A549 (cell line): ENCODE data around the gene SYP. TPM values are rescaled to one million over a fixed set of nuclear protein-coding genes. Genes with fewer than 3 reads are reported as not detected.

Source experiments
- ATAC-seq, 2 experiments: fragments of 200-7000 bp in 1 of 2; fragments of >200 bp in 1 of 2; cut with Nextera tagmentation in 1 of 2; cut with Tn5 transposase in 1 of 2; 3 replicates each; pipeline versions ENCODE4 v1.8.0 to v1.9.1; 2018 to 2020; ENCODE audit warnings: mild to moderate bottlenecking in 1 of 2, moderate library complexity in 1 of 2
- CTCF ChIA-PET: fragments of 300-600 bp; sonication (Branson Sonifier 250); formaldehyde crosslinking; extraction: SDS; loops from one replicate; lab custom pipeline; 2021; ENCODE audit warnings: antibody characterized with exemption, inconsistent platforms; lab: Yijun Ruan, JAX
- POLR2A ChIA-PET: fragments of 350-600 bp; formaldehyde crosslinking; extraction: SDS; loops from one replicate; lab custom pipeline; 2021; ENCODE audit warnings: antibody characterized with exemption, inconsistent platforms; lab: Yijun Ruan, JAX
- DNase-seq, 2 experiments: peaks; one replicate each; pipeline versions ENCODE4 v3.0.0 to v3.0.0-alpha.2; 2011 to 2016; ENCODE audit warnings: low read depth in 1 of 2, low spot score in 1 of 2
- FAIRE-seq: peaks from 2 replicates; lab custom pipeline; 2011; peaks lifted over from hg19 to GRCh38; lab: Jason Lieb, UNC
- H3K27ac ChIP-seq, 2 experiments: fragments of >200 bp; sonication (Bioruptor Twin); formaldehyde crosslinking; 3 replicates each; pipeline ENCODE4 v1.5.1; 2016 to 2017
- H3K4me1 ChIP-seq: fragments of >200 bp; sonication (Bioruptor Twin); formaldehyde crosslinking; 3 replicates; pipeline ENCODE4 v1.6.1; 2016
- H3K4me2 ChIP-seq: fragments of >200 bp; sonication (Bioruptor Twin); formaldehyde crosslinking; 3 replicates; pipeline ENCODE4 v1.6.1; 2016
- H3K4me3 ChIP-seq: fragments of >200 bp; sonication (Bioruptor Twin); formaldehyde crosslinking; 3 replicates; pipeline ENCODE4 v1.5.1; 2016
- H3K9me3 ChIP-seq: fragments of >200 bp; sonication (Bioruptor Twin); formaldehyde crosslinking; 3 replicates; pipeline ENCODE4 v1.6.1; 2016
- CHD4 ChIP-seq: fragments of 200-600 bp; sonication (generic); IDR thresholded peaks from 2 replicates; pipeline ENCODE4 v1.6.1; 2016; ENCODE audit warnings: antibody characterized with exemption, mild to moderate bottlenecking, borderline replicate concordance
- E2F6 ChIP-seq: IDR thresholded peaks from 2 replicates; pipeline ENCODE4 v1.6.1; 2012; ENCODE audit warnings: low read depth, borderline replicate concordance
- EHMT2 ChIP-seq: fragments of 200-600 bp; sonication (generic); IDR thresholded peaks from 2 replicates; pipeline ENCODE4 v1.6.1; 2016; ENCODE audit warnings: antibody characterized with exemption, low read depth, mild to moderate bottlenecking, moderate library complexity
- ELK1 ChIP-seq: fragments of 150-350 bp; IDR thresholded peaks from 2 replicates; pipeline ENCODE4 v1.6.1; 2014; ENCODE audit warnings: low read depth, mild to moderate bottlenecking, low read length
- FOSB ChIP-seq: fragments of 250-450 bp; sonication (Bioruptor Pico); IDR thresholded peaks from 2 replicates; pipeline ENCODE4 v1.5.0; 2020; ENCODE audit warnings: mild to moderate bottlenecking, moderate library complexity
- GATA3 ChIP-seq: IDR thresholded peaks from 2 replicates; pipeline ENCODE4 v1.6.1; 2012; ENCODE audit warnings: borderline replicate concordance
- HDAC2 ChIP-seq: fragments of 200-600 bp; sonication (generic); IDR thresholded peaks from 2 replicates; pipeline ENCODE4 v1.6.1; 2016
- HEYL ChIP-seq: fragments of 250-450 bp; sonication (Bioruptor Pico); IDR thresholded peaks from 2 replicates; pipeline ENCODE4 v1.8.0; 2021; ENCODE audit warnings: mild to moderate bottlenecking, moderate library complexity
- HMGXB4 ChIP-seq: fragments of 250-450 bp; sonication (Bioruptor Pico); IDR thresholded peaks from 2 replicates; pipeline ENCODE4 v1.5.0; 2021; ENCODE audit warnings: mild to moderate bottlenecking, moderate library complexity, borderline replicate concordance
- HOXA7 ChIP-seq: fragments of 250-450 bp; sonication (Bioruptor Pico); IDR thresholded peaks from 2 replicates; pipeline ENCODE4 v1.5.0; 2020; ENCODE audit warnings: mild to moderate bottlenecking, moderate library complexity
- HOXB5 ChIP-seq: fragments of 250-450 bp; sonication (Bioruptor Pico); IDR thresholded peaks from 2 replicates; pipeline ENCODE4 v1.5.0; 2020; ENCODE audit warnings: mild to moderate bottlenecking, moderate library complexity
- JUN ChIP-seq, 2 experiments: fragments of >200 bp; sonication (Bioruptor Twin); formaldehyde crosslinking; IDR thresholded peaks; 2 replicates in 1 of 2; 3 replicates in 1 of 2; pipeline ENCODE4 v1.6.1; 2016 to 2017
- JUNB ChIP-seq: fragments of >200 bp; sonication (Bioruptor Twin); formaldehyde crosslinking; IDR thresholded peaks from 2 replicates; pipeline ENCODE4 v1.6.1; 2016
- KDM5A ChIP-seq: fragments of 200-600 bp; sonication (generic); IDR thresholded peaks from 2 replicates; pipeline ENCODE4 v1.6.1; 2016; ENCODE audit warnings: antibody characterized with exemption, mild to moderate bottlenecking
- MYC ChIP-seq: IDR thresholded peaks from 2 replicates; pipeline ENCODE4 v1.6.1; 2012; ENCODE audit warnings: mild to moderate bottlenecking, inconsistent platforms, low read length, improper control_type of control experiment, borderline replicate concordance
- NFE2L2 ChIP-seq: fragments of 150-350 bp; conservative IDR thresholded peaks from 2 replicates; pipeline ENCODE4 v1.6.1; 2014; ENCODE audit warnings: low read length
- NPAS2 ChIP-seq: fragments of 250-450 bp; sonication (Bioruptor Pico); IDR thresholded peaks from 2 replicates; pipeline ENCODE4 v1.8.0; 2022; ENCODE audit warnings: mild to moderate bottlenecking, moderate library complexity, borderline replicate concordance
- PHF8 ChIP-seq: fragments of 200-600 bp; sonication (generic); IDR thresholded peaks from 2 replicates; pipeline ENCODE4 v1.6.1; 2016; ENCODE audit warnings: low read depth, mild to moderate bottlenecking, antibody characterized with exemption, moderate library complexity, borderline replicate concordance
- POLR2A ChIP-seq: IDR thresholded peaks from 2 replicates; pipeline ENCODE4 v1.6.1; 2012; ENCODE audit warnings: mild to moderate bottlenecking, low read length
- RAD21 ChIP-seq, 2 experiments: fragments of >200 bp in 1 of 2; sonication (Bioruptor Twin) in 1 of 2; formaldehyde crosslinking in 1 of 2; IDR thresholded peaks in 1 of 2; conservative IDR thresholded peaks in 1 of 2; 2 replicates in 1 of 2; 3 replicates in 1 of 2; pipeline ENCODE4 v1.6.1; 2012 to 2018; ENCODE audit warnings: inconsistent platforms in 1 of 2
- RARB ChIP-seq: fragments of 250-450 bp; sonication (Bioruptor Pico); IDR thresholded peaks from 2 replicates; pipeline ENCODE4 v1.8.0; 2021; ENCODE audit warnings: mild to moderate bottlenecking, moderate library complexity
- RCOR1 ChIP-seq: fragments of 150-350 bp; IDR thresholded peaks from 2 replicates; pipeline ENCODE4 v1.6.1; 2014; ENCODE audit warnings: antibody characterized with exemption, low read length, low read depth
- RFX5 ChIP-seq: fragments of 450-650 bp; IDR thresholded peaks from 2 replicates; pipeline ENCODE4 v1.7.1; 2014; ENCODE audit warnings: antibody characterized with exemption, mild to moderate bottlenecking, moderate library complexity
- SMC3 ChIP-seq: fragments of >200 bp; sonication (Bioruptor Twin); formaldehyde crosslinking; IDR thresholded peaks from 3 replicates; pipeline ENCODE4 v1.6.1; 2018; ENCODE audit warnings: inconsistent platforms
- SREBF2 ChIP-seq: fragments of 450-650 bp; IDR thresholded peaks from 2 replicates; pipeline ENCODE4 v1.6.1; 2014; ENCODE audit warnings: mild to moderate bottlenecking, moderate library complexity
- TP53 ChIP-seq: fragments of 250-450 bp; sonication (Bioruptor Pico); IDR thresholded peaks from 2 replicates; pipeline ENCODE4 v1.5.0; 2021; ENCODE audit warnings: mild to moderate bottlenecking, moderate library complexity
- ZC3H11A ChIP-seq: fragments of 450-650 bp; IDR thresholded peaks from 2 replicates; pipeline ENCODE4 v1.6.1; 2014; ENCODE audit warnings: antibody characterized with exemption, mild to moderate bottlenecking
- WGBS: methylation state at CpG from one replicate; pipeline ENCODE4 v1.1.6; 2017; ENCODE audit errors: missing lambda C conversion rate; 5-methylcytosine and 5-hydroxymethylcytosine counted together
- polyA plus RNA-seq, 4 experiments: library from polyadenylated mRNA; depleted of rRNA in 3 of 4; stranded (reverse); fragments of >200 nt; fragmentation: RNase III in 1 of 4; extraction: RNeasy Plus Mini Kit Qiagen cat#74134 plus additional on column Dnase treatment in 1 of 4; gene quantifications; 2 replicates in 3 of 4; 3 replicates in 1 of 4; pipeline ENCODE4 v1.2.3, GENCODE V29; 2011 to 2017

The SYP gene
- polyA plus RNA-seq, 2 of the 4 experiments (the other 2 are of a cell fraction): 1.3 to 3.8 TPM

GRCh38 chrX:49237060-49237459 is 37.1 kb upstream of the SYP start:
- 0 out of 3 replicates have a peak, but pooled peaks cover 4% of the 10 kb centered on the region for H3K4me1 ChIP-seq
- H3K4me3 ChIP-seq: no peak overlapping the region
- DNase-seq (no peak), ATAC-seq (no peak), FAIRE-seq (no peak)
- ChIA-PET CTCF (no interaction called here), POLR2A (no interaction called here)
- H3K27ac ChIP-seq: no peak overlapping the region
- H3K4me2 ChIP-seq: no peak overlapping the region
- TF ChIP-seq HOXB5 (CRISPR knock-in tag): no peak
- WGBS: 93% methylated on average over 8 of the region's 9 CpGs
- no peaks in the 10 kb centered on the region for H3K9me3 ChIP-seq

GRCh38 chrX:49233887-49234555 is 34.0 kb upstream of the SYP start:
- FAIRE-seq: no peak
- CTCF ChIA-PET: no interaction called here

GRCh38 chrX:49233176-49233575 is 33.2 kb upstream of the SYP start, which contains the start of gene CACNA1F:
TSS of gene CACNA1F (minus strand) at chrX:49233340. CDS start at chrX:49233309, 31 bp downstream.
- no peak within 1 kb of the TSS for H3K27ac ChIP-seq
- WGBS: 64% methylated on average over 9 of the region's 9 CpGs
- no peak for TF ChIP-seq HDAC2
- no peak for TF ChIP-seq RAD21 (conservative IDR thresholded peaks at IDR 0.05 in 1 of 2, IDR thresholded peaks at IDR 0.05 in 1 of 2)
- no peak for TF ChIP-seq SMC3
- TF ChIP-seq POLR2A: no peak
- no peak for TF ChIP-seq ZC3H11A
- no peak for TF ChIP-seq FOSB
- no peak for TF ChIP-seq ELK1
- TF ChIP-seq MYC: no peak
- no peak for TF ChIP-seq TP53 (CRISPR knock-in tag)
- TF ChIP-seq RARB (CRISPR knock-in tag): no peak
- TF ChIP-seq HMGXB4 (CRISPR knock-in tag): no peak
- no peak for TF ChIP-seq RFX5
- no peak for TF ChIP-seq E2F6
- TF ChIP-seq KDM5A: no peak
- no peak for TF ChIP-seq CHD4
- no peak for TF ChIP-seq JUN (IDR thresholded peaks at IDR 0.05)
- no peak for TF ChIP-seq NPAS2 (CRISPR knock-in tag)
- no peak for TF ChIP-seq SREBF2
- no peak for TF ChIP-seq JUNB
- TF ChIP-seq HEYL (CRISPR knock-in tag): no peak
- 0 out of 3 replicates have a peak, but pooled peaks cover 4% of the 10 kb centered on the region for H3K4me1 ChIP-seq
- ChIA-PET CTCF (no interaction called here), POLR2A (no interaction called here)
- H3K4me3 ChIP-seq: no peak within 1 kb of the TSS
- ATAC-seq: no peak
- no peak within 1 kb of the TSS for H3K4me2 ChIP-seq
- FAIRE-seq: no peak
- no peak for DNase-seq
- H3K9me3 ChIP-seq: no peaks in the 10 kb centered on the region

More at GRCh38 chrX:49233887-49234555, 34.0 kb upstream of the SYP start:
- Histone ChIP-seq H3K9me3 (no peaks in the 10 kb centered on the region), H3K27ac (no peak overlapping the region), H3K4me1 (0 out of 3 replicates have a peak, but pooled peaks cover 4% of the 10 kb centered on the region), H3K4me3 (no peak overlapping the region), H3K4me2 (no peak overlapping the region)
- 91% methylated on average over 50 of the region's 56 CpGs for WGBS
- POLR2A ChIA-PET: no interaction called here
- ATAC-seq (no peak), DNase-seq (no peak)
- TF ChIP-seq HDAC2: no peak
- no peak for TF ChIP-seq EHMT2
- no peak for TF ChIP-seq PHF8
- TF ChIP-seq ELK1: no peak
- TF ChIP-seq GATA3: no peak
- no peak for TF ChIP-seq JUNB
- TF ChIP-seq NFE2L2: no peak
- no peak for TF ChIP-seq RCOR1
- no peak for TF ChIP-seq HOXA7
